Iris pigment epithelial cell (primary cell): ENCODE results near the gene GTSE1.

Source experiments
- DNase-seq: peaks from one replicate; pipeline ENCODE4 v3.0.0-alpha.2; 2011; ENCODE audit warnings: low read depth

GTSE1 gene

DNA sequence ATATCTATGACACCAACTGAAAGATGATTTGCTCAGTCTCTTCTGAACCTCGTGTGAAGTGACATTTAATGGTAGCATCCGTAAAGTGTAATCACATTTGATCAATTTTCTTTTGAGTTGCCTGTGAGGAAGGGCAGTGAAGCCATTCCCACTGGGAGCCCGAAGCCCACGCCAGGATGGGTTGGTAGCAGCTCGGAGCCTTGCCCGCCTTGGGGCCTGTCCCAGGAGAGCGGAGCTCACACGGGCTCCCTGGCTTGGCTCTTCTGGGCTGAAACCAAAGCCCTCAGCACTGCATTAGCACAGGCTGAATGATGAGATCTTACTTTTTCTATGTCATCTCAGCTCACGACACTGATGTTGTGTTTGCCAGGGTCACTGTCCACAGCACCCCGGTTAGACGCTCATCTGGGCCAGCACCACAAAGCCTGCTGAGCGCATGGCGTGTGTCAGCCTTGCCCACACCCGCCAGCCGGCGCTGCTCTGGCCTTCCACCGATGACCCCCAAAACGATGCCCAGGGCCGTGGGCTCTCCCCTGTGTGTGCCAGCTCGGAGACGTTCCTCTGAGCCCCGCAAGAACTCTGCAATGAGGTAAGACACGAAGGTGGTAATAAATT is 29.5 kb downstream of the GTSE1 start:
- DNase-seq, result no peak

DNA sequence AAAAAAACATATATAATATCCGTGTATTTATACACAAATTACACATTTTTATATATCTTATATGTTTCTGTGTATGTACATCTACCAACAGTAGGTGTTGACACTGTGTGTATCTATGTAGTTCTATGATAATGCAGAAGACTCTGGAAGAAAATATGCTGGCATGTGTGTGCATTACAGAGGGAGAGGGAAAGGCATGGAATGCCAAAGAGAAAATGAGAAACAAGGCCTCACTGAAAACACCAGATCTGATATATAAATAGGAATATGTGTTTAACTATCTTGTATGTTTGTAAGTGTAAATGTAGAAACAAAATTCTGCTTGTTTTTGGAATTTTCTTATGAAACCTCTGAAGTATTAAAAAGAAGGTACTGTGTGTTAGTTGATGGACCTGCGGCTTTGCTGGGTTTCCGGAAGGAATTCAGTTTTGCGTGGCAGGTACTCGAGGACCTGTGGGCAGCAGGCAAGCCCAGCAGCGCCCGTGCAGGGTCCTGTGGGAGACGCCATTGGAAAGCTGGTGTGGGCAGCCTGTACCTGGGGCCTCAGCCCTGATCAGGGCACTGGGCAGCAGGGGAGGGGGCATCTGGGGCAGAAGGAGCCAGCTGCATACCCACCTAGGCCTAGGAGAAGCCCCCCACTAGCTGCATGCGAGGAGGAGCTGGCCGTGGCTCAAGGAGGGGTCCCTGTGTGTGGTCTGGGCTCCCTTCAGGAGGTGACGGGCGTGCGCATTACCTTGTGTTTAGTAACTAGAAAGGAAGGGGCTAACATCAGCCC is 31.2 kb downstream of the GTSE1 start:
- no peak for DNase-seq

DNA sequence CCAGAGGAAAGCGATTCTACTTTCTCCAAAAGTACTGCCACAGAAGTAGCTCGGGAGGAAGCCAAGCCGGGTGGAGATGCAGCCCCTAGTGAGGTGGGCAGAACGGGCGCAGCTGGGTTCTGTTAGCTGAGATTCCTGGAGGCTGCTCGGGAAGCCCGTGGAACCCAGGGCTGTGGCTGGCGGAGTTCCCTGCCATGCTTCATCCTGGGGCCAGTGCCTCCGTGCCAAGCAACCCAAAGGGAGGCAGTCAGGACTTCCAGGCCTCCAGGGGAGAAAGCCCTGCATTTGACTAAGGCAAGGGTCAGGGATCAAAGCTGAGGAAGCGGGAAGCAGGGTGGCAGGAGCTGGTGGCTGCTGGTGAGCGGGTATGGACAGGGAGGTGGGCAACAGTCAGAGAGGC is 32.1 kb downstream of the GTSE1 start:
- no peak for DNase-seq

DNA sequence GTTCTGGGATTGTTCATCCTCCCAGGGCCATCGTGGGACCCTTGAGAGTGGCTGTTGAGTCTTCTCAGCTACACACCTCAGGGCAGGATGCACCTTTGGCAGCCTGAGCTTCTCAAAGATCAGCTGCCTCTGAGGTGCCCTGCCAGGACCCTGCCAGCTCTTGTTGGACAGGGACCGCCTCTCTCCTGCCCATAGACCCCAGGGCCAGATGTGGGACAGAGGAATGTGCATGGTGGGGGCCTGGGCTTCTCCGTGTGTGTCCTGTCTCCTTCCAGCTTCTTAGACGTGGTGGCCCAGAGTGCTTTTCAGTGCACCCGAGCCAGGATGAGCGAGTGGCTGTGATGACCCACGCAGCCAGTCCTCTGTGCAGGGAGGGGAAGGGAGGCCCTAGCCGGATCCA is 32.9 kb downstream of the GTSE1 start:
- no peak for DNase-seq

DNA sequence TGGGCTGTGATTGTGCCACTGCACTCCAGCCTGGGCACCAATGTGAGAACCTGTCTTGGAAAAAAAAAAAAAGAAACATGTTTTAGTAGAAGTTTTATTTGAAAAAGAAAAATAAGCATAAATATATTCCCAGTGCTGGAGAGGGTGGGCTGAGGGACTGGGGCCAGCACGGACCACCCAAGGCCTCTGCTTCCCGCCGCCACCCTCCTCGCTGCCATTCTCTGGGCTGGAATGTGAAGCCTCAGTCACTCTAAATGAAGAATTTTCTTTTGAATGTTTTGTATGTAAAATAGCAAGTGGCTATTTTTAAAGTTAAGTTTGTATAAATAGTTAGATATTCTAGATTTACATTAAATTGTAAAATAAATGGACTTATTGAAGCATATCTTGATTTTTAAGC is 33.8 kb downstream of the GTSE1 start:
- DNase-seq, result no peak

DNA sequence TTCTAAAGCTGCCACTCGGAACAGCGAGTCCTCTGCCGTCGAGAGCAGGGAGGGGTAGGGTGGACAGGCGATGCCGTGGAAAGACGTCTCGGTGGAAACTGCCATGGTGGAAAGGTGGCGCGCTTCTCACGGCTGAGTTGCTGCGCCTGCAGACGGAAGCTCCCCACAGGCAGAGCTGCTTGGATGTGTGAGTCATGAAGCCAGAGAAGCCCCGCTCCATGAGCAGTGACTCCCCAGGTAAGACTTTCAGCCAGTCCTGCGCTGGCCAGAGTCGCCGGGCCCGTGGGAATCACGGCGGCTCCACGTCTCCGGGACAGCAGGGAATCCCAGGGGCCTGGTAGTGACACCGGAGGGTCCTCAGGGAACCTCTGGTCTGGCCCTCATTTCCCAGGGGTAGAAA is 34.8 kb downstream of the GTSE1 start:
- no peak for DNase-seq

DNA sequence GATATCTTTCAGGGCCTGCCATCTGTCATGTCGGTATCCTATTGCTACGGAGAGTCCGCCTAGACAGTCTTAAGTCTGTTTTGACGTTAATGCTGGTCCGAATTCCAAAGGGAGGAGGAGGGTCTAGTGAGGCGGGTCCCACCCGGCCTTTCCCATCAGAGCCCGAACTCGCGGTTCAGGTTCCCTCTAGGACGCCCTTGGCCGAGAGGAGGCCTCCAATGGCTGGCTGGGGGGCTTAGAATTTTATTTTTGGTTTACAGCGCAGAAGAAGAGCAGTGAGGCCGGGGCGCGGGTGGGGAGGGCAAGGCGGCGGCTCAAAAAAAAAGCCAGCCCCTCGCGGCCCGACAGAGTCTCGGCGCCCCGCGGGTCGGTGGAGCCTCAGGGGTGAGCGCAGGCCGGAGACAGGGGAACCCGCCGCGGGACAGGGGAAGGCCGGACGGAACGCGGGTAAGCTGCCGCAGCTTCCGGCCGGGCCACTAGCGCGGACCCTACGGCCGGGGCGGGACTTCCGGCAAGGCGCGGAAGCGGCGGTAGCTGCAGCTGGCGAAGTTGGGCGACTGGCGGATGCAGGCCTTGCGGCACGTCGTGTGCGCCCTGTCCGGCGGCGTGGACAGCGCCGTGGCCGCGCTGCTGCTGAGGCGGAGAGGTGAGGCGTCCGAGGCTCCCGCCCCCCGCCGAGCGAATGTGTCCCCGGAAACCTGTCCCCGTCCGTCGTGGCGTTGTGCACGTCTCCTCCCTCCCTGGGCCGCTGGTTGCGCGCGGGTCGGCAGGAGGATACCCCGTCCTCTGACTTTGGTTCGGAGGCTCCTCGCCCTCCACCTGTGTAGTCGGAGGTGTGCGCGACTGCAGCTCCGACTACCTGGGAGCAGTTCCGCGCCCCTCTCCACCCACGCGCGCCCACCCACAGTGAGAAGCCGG is 38.8 kb downstream of the GTSE1 start, which contains the start of gene TRMU:
TRMU (plus strand) TSS at position 514 of the 918 bp plus-strand sequence; CDS start at position 565, 51 bp downstream.
- peak; percentile 92 for DNase-seq

DNA sequence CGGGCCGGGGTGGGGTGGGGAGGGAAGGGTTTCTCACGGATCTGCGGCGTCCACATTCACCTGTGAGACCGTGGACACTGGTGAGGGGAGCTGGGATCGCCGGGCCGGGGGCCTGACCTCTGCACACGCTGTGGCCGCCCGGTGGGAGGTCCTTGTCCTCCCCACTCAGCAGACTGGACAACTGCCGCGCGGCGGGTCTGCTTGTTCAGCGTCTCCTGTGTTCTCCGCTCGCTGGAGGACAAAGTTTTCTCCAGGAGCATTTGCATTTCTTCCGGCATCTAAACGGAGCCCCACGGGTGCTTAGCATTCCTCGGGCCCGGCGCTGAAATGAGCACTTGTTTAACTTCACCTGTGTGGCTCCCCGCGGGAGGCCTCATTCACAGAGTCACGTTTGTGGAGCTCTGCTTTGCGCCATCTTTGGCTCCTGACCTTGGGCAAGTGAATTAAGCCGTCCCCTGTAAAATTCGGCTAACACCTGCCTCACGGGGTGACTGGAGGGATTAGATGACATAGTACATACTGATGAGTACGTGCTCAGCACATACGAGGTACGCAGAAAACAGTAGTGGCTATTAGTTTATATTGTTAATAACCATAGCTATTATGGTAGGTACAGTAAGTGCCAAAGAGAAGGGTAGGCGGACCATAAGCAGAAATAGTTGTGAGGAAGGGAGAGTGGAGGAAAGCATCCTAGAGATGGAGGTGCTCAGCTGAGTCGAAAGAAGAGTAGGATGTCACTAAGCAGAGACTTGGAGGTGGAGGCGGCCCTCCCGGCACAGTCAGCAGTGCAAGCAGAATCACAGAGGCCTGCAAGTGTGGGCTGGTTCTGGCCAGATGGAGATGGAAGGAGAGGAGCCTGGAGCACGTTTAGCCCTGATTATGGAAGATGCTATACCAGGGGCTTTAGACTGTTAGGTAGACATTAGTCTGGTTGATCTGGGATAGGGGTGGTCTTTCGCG is 39.7 kb downstream of the GTSE1 start:
- DNase-seq, result peak; percentile 30

DNA sequence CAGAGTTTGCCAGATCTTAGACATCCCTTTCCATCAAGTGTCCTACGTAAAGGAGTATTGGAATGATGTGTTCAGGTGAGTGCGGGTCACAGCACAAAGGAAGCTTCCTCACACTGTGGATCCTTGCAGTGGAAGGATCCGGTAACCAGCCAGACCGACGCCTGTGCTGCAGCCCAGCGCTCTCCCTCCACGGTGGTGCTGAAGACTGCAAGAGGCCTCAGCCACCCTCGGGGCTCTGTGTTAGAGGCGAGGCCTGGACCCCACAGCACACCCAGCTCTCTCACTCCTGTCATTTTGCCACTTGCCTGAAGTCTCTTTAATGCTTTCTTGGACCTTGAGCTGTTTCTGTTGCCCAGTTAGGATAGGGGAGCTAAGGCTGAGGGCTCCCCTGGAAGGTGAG is 41.2 kb downstream of the GTSE1 start:
- no peak for DNase-seq

DNA sequence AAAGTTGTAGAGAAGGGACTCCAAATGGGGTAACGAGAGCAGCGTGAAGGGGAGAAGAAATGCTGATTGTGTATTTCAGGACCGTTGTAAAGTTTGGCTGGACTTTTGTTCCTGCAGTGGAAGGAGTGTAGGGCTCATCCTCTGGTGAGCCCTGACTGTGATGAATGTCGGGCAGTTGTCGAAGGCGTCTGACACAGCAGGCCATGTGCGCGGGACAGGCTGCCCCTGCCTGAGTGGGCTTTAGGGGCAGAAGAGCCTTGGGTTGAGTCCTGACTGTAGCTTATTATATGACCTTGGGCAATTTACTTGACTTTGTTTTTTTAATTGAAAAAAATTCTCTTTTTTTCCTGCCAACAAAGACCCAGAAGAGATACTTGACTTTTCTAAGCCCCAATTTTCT is 42.0 kb downstream of the GTSE1 start:
- DNase-seq, result no peak

DNA sequence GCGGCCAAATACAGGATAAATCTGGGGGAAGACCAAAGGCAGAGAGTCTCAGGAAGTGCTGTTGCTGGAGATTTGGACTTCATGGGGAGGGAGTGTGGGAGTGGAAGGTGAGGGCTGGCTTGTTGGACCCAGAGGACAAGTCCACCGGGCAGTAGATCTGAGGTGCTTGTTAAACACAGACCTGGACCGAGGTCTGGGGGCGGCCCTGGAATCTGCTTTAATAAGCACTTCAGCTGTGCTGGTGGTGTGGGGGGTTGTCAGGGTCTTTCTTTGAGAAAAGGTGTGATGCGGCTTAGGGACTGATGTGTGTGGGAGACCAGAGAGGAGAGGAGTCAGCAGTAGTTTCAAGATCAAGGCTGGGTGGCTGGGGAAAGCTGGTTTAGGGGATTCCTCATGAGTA is 43.3 kb downstream of the GTSE1 start:
- DNase-seq, result no peak

DNA sequence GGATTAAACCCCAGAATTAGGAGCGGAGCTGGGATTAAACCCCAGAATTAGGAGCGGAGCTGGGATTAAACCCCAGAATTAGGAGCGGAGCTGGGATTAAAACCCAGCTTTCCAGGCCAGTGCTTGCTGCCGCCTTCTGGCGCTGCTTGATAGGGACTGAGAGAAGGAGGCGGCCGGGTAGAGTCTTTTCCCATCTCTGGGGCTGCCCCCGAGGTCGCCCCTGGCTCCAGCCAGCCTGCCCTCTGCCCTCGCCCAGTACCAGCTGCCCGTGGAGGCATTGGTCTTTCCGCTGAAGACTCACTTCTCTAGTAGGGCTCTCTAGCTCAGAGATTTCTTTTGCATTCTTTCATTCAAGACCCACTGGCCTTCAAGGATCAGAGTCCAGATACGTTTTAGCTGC is 44.0 kb downstream of the GTSE1 start:
- DNase-seq, result no peak

DNA sequence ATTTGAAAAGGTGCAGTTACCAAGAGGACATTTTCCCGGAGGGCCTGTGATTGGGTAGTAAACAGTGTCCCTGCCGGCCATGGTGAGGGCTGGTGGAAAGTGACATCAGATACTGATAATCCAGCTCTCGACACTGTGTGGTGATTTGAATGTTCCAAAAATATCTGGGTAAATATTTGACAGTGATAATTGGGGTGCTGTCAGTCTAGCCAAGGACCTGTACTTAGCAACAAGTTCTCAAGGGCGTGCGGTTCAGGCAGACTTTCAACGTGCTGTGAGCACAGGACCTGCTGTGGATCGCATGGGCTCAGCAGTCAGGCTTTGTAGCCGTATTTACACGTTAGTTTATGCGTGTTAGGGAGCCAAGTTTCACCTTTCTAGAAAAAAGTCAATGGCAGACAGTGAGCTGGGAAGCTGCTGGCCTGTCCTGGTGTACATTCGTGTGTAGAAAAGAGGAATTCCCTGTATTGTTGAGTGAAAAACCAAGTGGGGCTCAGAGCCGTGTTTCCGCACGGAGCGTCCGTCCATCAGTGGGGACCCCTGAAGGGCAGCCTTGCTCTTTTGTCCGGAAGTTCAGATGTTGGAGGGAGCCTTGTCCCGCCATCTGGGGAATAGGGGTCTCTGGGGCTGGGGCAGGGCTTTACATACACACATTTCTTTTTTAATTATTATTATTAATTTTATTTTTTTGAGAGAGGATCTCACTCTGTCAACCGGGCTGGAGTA is 50.2 kb downstream of the GTSE1 start:
- DNase-seq, result no peak

DNA sequence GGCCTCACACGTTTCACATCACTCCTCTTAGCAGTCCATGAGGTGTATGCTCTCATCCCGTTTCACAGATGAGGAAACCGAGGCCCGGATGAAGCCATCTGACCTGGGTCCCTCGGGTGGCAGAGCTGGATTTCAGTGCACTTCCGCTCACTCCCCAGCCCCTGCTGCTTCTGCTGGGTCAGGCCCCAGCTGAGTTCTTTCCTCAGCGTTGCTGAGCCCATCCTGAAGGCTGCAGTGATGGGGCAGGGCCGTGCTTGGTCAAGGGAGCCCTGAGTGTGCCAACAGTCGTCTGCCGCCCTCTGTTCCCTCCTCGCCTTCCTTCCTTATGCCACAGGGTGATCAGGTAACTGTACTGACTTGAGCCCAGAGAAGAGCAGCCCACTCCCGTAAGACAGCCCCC is 51.0 kb downstream of the GTSE1 start:
- no peak for DNase-seq

DNA sequence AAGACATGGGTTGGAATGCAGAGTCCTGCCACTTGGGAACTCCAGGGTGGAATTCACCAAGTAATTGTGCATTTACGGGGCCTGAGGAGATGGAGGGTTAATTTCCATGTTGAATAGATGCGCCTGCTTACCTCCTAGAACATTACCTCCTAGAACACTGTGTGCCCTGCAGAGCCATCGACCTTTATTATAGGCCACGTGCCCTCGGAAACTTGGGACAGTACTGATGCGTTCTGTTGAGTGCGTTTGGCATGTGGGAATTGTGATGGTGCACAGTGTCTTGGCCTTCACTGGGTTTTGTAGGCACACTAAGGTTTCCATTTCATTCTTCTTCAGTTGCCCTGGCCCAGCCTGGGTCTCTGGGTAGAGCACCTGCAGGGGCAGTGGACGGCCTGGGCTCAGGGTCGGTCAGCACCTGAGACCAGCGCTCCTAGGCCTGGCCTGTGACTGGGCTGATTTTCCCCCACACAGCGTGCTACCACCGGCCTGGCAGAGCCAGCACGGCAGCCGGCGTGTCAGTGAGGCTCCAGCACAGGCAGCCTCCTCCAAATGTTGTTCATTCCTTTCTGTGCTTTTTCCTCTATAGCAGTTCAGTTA is 51.5 kb downstream of the GTSE1 start:
- DNase-seq, result no peak

DNA sequence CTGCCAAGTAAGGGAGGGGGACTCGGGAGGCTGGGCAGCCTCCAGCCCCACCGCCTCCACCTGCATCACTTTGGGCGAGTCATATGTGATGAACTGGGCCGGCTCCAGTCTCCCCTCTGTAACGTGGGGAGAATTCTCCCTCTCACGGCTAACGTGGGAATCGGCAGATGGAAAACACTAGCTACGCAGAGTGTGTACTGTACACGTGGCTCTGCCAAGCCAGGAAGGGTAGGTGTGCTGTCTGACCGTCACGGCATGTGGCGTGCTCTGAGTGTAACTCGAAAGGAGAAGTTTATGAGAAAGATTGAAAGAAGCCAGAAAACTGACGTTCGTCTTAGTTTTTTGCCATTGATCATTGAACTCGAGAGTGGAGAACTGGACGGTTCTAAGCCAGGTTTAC is 52.6 kb downstream of the GTSE1 start:
- no peak for DNase-seq

DNA sequence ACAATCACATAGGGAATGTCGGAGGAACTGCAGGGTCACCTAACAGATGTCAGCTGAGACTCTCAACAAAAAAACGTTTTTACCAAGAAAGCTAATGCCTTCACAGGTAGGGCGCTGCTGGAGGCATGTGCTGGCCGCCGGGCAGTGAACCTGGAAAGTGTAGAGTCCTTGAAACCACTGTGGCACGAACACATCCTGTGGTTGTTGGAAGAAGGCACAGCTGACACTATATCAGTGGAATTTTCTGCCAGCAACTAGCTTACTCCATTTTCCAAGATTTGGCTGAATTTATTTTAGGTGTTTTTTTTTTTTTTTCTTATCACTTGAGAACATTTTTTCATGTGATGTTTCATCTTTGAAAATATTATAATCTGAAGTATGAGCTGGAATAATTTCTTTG is 53.0 kb downstream of the GTSE1 start:
- DNase-seq, result no peak

DNA sequence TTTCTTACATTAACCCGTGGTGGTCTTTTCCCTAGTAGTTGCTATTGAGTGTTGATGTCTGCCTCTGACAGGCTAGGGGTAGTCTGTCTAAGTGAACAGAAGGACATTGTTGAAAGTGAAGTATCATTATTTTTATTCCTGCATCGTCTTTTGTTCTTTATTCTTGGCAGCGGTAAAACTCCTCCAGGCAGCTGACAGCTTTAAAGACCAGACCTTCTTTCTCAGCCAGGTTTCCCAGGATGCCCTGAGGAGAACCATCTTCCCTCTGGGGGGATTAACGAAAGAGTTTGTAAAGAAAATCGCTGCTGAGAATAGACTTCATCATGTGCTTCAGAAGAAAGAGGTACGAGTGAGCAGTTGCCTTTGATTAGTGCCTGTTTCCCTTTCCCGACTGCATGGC is 53.5 kb downstream of the GTSE1 start:
- no peak for DNase-seq

DNA sequence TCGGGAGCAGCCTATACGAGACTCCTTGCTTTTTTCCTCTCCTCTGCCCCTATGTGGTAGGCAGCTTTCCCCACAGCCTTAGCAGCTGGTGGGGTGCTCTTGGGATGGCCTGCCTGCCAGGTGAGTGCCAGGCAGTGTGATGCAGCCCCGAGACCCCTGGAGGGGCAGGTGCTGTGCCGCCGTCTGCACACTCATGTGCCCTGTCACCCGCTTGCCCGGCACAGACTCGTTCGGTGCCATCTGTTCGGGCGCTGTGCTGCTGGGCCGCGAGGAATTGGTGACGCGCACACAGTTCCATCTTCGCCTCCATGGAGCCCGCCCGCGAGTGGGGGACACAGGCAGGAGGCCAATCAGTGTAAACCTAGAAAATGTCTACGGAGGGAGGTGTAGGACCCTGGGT is 54.0 kb downstream of the GTSE1 start:
- DNase-seq, result no peak

DNA sequence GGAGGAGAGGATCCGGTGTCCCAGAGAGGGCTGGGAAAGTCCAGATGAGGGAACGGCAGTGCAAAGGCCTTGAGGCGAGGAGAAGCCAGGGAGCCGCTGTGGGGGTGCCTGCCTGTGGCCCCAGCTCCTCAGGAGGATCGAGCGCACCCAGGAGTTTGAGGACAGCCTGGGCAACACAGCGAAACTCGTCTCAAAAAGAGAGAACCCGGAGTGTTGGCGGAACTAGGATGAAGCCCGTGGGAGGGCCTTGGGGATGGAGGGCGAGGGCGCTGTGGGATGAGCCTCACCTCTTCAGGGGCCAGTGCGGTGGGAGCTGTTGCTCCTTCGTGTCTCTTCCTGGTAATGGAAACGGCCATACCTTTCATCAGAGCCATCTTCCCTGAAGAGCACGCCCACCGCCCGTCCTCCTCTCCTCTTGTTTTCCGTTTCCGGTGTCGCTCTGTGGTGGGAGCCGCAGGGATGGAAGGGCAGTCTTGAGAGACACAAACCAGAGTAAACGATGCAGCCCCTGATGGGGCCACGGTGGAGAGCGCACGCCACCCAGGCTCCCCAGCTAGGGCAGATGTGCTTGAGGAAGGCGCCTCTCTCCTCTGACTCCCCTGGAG is 54.6 kb downstream of the GTSE1 start:
- no peak for DNase-seq
